ENCODE measurements around the gene SETDB2. TPM values are rescaled to one million over a fixed set of nuclear protein-coding genes. Genes with fewer than 3 reads are reported as not detected.

Gene SETDB2
- total RNA-seq, 1 experiment from 2014 or later, result 4.9 TPM

DNA sequence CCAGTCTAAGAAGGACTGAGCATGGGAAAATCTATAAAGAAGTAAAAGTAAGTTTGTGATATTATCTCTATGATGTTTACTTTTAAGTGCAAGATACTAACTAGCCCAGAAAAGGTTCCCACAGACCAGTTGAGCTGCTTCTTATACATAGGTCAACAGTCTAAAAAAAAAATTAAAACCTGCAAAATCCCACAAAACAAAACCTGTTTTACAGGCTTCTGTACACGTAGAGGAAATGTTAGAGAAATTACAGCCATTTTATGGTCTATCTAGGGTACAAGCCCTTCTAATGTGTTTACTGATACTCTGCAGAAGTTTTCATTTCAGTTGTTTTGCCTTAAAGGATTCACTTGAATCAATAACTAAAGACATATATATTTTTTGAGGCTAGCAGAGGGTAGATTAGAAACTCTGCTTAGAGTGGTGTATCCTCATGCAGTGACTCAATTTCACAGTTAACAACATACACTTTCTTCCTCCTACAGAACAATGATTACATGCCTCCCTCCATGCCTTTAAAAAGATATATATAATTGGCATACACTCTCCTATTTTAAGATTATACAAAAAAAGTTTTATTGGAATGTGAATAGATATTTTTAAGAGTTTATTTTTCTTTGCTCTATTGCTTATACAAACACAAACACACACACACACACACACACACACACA lies 44.1 kb upstream of the SETDB2 start:
- no peak overlapping the region for H3K4me3 Mint-ChIP-seq (ENCODE audit: low read depth, unreplicated experiment)
- TF ChIP-seq, protein P1, sequence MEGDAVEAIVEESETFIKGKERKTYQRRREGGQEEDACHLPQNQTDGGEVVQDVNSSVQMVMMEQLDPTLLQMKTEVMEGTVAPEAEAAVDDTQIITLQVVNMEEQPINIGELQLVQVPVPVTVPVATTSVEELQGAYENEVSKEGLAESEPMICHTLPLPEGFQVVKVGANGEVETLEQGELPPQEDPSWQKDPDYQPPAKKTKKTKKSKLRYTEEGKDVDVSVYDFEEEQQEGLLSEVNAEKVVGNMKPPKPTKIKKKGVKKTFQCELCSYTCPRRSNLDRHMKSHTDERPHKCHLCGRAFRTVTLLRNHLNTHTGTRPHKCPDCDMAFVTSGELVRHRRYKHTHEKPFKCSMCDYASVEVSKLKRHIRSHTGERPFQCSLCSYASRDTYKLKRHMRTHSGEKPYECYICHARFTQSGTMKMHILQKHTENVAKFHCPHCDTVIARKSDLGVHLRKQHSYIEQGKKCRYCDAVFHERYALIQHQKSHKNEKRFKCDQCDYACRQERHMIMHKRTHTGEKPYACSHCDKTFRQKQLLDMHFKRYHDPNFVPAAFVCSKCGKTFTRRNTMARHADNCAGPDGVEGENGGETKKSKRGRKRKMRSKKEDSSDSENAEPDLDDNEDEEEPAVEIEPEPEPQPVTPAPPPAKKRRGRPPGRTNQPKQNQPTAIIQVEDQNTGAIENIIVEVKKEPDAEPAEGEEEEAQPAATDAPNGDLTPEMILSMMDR (IDR thresholded peaks at IDR 0.05; ENCODE audit: unreplicated experiment), result no peak
- H3K36me3 Mint-ChIP-seq (ENCODE audit: insufficient read depth, unreplicated experiment), result no peaks in the 10 kb centered on the region
- intact Hi-C loops (cut with micrococcal nuclease; ENCODE audit: unreplicated experiment), result no loop called here
- BruUV-seq (replicated peaks), result no TSS peak
- no peaks in the 10 kb centered on the region for H3K27me3 Mint-ChIP-seq (ENCODE audit: unreplicated experiment)
- DNase-seq, result no peak
- H3K9me3 Mint-ChIP-seq (ENCODE audit: low read depth, unreplicated experiment), result no peaks in the 10 kb centered on the region
- H3K4me1 Mint-ChIP-seq (ENCODE audit: low read depth, unreplicated experiment), result peaks cover 9% of the 10 kb centered on the region
- CTCF ChIA-PET, result interaction anchor here (0.6 kb wide), 1 partner anchor 504 kb away, joined by 3 read pairs; no protein-coding TSS in a partner anchor
- H3K27ac Mint-ChIP-seq (ENCODE audit: unreplicated experiment), result no peak overlapping the region

DNA sequence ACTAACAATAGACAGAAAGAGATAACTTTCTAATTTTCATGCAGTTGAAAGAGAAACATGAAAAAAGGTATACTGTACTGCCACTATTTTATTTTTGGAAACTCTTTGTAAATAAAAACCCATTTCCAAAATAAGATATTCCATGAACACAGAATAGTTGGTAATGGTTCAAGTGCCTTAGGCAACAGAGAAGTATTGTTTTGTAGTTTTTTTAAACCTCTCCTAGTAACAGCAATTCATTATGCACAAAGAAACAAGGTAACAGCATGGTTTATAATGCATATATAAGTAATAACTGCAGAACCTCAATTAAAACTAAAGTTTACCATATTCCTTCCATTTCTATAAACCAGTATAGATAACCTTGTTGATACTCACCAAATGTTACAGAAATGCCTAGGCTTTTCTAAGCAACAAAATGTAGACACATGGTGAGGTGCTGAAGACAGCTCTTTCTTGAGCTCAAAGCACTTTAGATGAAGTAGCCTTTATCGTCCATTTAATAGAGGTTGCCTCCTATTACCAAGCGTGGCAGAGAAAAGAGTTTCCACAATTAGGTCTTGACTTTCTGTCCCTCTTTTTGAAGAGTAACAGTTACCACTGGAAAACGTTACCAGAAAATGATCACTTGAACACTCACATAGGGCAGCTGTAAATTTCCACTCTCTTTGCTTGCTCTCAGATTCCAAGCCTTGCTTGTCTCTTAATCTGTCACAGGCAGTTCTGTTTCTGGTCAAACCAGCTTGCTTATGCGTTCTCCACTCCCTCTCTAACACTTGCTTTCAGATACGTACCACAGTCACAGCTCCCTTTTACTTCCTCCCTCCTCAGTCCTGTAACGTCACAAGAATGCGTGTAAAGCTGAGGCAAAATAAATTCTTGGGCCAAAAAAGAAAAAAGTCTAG lies 43.1 kb upstream of the SETDB2 start:
- Mint-ChIP-seq H3K27ac (ENCODE audit: unreplicated experiment) (peak overlapping the region; percentile 35), H3K36me3 (ENCODE audit: insufficient read depth, unreplicated experiment) (no peaks in the 10 kb centered on the region), H3K4me1 (ENCODE audit: low read depth, unreplicated experiment) (peaks cover 9% of the 10 kb centered on the region), H3K9me3 (ENCODE audit: low read depth, unreplicated experiment) (no peaks in the 10 kb centered on the region), H3K27me3 (ENCODE audit: unreplicated experiment) (no peaks in the 10 kb centered on the region), H3K4me3 (ENCODE audit: low read depth, unreplicated experiment) (peak overlapping the region; percentile 38)
- CTCF ChIA-PET, result interaction anchor here (0.6 kb wide), 1 partner anchor 43 kb away, joined by 3 read pairs; the partner anchor contains the start of genes CAB39L and SETDB2
- BruUV-seq (replicated peaks), result no TSS peak
- peak; percentile 23 for DNase-seq
- intact Hi-C loops (cut with micrococcal nuclease; ENCODE audit: unreplicated experiment), result no loop called here
- TF ChIP-seq, protein P1 (IDR thresholded peaks at IDR 0.05; ENCODE audit: unreplicated experiment), result no peak

DNA sequence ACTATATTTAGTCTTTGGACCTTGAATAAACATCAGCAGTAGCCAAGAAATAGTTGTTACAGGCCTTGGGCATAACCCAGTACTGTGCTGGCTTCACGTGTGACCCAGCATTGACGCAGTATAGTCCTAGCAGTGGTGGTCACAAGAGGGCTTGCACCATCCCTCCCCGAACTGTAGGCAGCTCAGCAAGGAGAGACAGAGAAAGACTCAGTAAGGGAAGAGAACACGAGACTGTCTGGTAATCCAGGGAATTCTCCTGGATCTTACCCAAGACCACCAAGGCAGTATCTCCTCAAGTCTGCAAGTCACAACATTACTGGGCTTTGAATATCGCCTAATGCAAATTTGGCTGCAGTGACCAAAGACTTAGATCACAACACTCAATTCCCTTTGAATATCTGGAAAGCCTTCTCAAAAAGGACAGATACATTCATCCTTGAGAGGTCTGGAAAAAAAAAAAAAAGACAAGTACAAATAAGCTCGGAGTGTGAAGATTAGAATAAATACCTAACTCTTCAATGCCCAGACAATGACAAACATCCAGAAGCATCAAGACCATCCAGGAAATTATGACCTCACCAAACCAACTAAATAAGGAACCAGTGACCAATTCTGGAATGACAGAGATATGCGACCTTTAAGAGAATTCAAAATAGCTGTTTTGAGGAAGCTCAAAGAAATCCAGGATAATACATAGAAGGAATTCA lies 39.9 kb upstream of the SETDB2 start:
- TF ChIP-seq, protein P1 (IDR thresholded peaks at IDR 0.05; ENCODE audit: unreplicated experiment), result no peak
- CTCF ChIA-PET, result no interaction called here
- no TSS peak for BruUV-seq (replicated peaks)
- no peak overlapping the region for H3K27ac Mint-ChIP-seq (ENCODE audit: unreplicated experiment)
- no peak overlapping the region for H3K4me3 Mint-ChIP-seq (ENCODE audit: low read depth, unreplicated experiment)
- H3K9me3 Mint-ChIP-seq (ENCODE audit: low read depth, unreplicated experiment), result no peaks in the 10 kb centered on the region
- H3K4me1 Mint-ChIP-seq (ENCODE audit: low read depth, unreplicated experiment), result peaks cover 9% of the 10 kb centered on the region
- no peak for DNase-seq
- no peaks in the 10 kb centered on the region for H3K36me3 Mint-ChIP-seq (ENCODE audit: insufficient read depth, unreplicated experiment)
- intact Hi-C loops (cut with micrococcal nuclease; ENCODE audit: unreplicated experiment), result no loop called here
- no peaks in the 10 kb centered on the region for H3K27me3 Mint-ChIP-seq (ENCODE audit: unreplicated experiment)

DNA sequence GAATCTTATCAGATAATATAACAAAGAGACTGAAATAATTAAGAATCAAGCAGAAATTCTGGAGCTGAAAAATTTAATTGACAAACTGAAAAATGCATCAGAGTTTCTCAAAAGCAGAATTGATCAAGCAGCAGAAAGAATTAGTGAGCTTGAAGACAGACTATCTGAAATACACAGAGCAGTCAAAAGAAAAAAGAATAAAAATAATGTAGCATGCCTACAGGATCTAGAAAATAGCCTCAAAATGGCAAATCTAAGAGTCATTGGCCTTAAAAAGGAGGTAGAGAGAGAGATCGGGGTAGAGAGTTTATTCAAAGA lies 39.4 kb upstream of the SETDB2 start:
- BruUV-seq (replicated peaks), result no TSS peak
- no peak overlapping the region for H3K27ac Mint-ChIP-seq (ENCODE audit: unreplicated experiment)
- peaks cover 9% of the 10 kb centered on the region for H3K4me1 Mint-ChIP-seq (ENCODE audit: low read depth, unreplicated experiment)
- DNase-seq, result no peak
- TF ChIP-seq, protein P1 (IDR thresholded peaks at IDR 0.05; ENCODE audit: unreplicated experiment), result no peak
- CTCF ChIA-PET, result no interaction called here
- intact Hi-C loops (cut with micrococcal nuclease; ENCODE audit: unreplicated experiment), result no loop called here
- no peaks in the 10 kb centered on the region for H3K9me3 Mint-ChIP-seq (ENCODE audit: low read depth, unreplicated experiment)
- no peaks in the 10 kb centered on the region for H3K36me3 Mint-ChIP-seq (ENCODE audit: insufficient read depth, unreplicated experiment)
- H3K4me3 Mint-ChIP-seq (ENCODE audit: low read depth, unreplicated experiment), result no peak overlapping the region
- H3K27me3 Mint-ChIP-seq (ENCODE audit: unreplicated experiment), result no peaks in the 10 kb centered on the region
